GM21825 (cell line): ENCODE data around the gene RAB3C.

ENCODE experiments used
- ATAC-seq: cut with Tn5 transposase; IDR thresholded peaks from one replicate; pipeline ENCODE4 v1.9.1; 2021; ENCODE audit warnings: mild to moderate bottlenecking, moderate library complexity; ENCODE audit not compliant: unreplicated experiment

Gene RAB3C

DNA sequence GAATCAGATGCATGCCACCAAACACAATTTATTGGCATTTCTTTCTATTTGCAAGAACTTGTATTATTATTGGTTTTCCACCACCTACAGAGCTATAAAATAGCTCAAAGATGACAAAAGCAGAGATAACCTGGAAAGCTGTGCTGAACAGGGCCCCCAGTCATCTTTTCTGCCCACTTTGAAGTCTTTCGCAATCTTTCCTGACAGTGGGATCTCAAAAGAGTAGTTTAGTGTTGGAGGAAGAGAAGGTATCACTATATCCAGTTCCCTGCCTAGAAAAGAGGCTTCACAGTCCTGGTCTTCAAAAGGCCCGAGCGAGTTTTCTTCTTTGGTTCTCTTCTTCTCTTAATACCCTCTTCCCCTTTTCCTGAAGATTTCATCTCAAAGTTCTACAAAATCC is 231.0 kb downstream of the RAB3C start:
- ATAC-seq: no peak

DNA sequence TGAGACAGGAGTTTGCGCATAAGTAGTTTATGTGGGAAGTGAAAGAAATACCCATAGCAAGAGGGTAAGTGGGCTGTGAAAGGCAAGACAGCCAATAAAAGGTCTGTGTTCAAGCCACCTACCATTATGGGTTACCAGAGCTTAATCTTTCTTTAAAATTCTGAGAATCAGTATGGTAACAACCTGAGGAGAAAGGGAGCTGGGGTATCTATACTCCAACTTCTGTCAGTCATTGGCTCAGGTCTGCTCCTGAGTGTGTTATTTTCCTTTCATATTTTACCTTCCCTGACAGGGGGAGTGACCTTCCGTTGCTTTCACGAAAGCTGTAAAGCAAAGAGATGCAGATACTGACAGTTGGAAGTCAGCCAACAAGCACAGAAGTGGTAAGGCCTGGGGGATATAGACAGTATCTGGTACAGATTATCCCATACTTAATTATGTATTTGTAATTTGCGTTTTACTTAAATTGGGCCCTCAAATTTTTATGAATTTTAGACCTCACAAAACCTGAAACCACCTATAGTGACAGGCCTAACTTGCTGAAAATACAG is 233.4 kb downstream of the RAB3C start:
- no peak for ATAC-seq

DNA sequence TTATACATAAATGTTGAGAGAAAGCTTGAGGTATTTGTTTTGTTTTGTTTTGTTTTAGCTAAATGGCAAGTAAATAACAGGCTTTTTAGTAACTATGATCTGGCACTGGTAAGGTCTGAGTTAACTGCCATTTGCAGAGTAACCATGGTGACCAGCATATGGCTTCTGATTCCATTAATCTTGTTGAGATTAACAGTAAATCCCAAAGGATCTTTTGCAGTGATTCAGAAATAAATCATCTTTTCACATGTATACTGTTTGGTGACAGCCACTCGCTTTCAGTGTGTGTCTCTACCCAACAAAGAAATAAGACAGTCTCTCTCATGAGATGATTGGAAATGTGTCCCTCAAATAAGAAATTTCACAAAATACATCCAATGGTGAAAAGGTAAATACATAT is 235.6 kb downstream of the RAB3C start:
- no peak for ATAC-seq

DNA sequence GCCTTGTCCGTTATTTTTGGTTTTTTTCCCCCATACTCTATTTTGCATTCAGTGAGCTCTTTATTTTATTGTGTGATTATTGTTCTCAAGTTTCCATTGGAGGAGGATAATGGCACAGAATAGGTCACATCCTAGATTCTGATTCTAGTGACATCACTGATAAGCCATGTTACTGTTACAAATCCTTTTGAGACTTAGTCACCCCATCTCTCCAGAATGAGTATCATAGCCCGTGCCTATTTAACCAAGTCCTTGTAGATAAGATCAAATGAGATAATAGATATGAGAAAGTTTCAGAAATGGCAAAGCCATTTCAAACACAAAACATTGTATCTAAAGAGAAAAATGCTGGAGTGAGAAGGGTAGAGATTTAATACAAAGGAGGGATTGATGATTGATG is 242.6 kb downstream of the RAB3C start:
- ATAC-seq: no peak

DNA sequence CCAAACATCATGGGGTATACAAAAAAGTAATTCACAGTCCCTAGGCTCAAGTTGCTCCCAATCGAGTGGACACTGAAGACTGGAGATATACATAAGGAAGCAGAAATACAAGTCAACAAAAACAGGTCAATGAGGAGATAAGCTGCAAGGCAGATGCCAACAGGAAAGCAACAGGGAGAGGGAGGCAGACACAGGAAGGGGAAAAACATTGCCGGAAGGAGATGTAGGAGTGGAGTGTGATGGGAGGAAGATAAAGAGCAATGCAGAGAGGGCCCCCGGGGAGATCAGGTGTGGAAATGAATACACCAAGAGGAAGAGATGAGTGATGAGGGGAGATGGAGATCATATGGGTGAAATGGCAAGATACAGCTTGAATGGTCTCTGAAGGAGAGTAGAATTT is 243.0 kb downstream of the RAB3C start:
- no peak for ATAC-seq

DNA sequence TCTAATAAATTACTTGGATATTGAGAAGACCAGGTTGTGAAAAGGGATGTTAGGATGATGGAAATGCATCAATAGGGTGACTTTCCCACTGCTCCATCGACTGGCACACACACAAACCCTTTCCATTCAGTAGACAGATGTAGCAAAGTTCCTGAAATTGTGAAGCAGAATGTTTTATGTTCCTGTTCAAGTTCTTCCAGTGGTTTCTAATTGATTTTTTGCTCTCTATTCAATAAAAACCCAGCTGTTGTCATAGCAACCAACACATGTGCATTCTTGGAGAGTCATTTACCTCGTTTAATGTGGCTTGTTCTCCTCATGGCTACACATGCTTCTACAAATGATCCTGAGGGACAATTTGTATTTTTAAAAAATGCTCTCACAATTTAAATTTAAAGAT is 244.6 kb downstream of the RAB3C start:
- no peak for ATAC-seq

DNA sequence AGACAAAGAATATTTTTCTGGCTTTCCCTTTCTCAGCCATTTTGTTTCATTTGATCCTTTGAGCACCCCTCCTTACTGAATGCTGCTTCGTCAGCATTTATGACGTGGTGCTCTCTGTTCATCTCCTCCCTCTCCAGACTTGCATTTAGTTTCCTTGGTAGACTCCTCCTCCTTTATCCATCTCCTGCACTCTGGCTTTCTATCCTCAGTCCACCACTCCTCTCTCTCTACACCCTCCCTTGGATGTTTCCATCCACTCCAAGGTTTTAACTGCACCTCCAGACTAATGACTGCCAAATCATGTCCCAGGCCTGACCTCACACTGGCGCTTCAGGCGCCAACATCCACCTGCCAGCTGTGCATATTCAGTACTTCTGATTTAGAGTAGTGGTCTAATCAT is 245.4 kb downstream of the RAB3C start:
- ATAC-seq: no peak

DNA sequence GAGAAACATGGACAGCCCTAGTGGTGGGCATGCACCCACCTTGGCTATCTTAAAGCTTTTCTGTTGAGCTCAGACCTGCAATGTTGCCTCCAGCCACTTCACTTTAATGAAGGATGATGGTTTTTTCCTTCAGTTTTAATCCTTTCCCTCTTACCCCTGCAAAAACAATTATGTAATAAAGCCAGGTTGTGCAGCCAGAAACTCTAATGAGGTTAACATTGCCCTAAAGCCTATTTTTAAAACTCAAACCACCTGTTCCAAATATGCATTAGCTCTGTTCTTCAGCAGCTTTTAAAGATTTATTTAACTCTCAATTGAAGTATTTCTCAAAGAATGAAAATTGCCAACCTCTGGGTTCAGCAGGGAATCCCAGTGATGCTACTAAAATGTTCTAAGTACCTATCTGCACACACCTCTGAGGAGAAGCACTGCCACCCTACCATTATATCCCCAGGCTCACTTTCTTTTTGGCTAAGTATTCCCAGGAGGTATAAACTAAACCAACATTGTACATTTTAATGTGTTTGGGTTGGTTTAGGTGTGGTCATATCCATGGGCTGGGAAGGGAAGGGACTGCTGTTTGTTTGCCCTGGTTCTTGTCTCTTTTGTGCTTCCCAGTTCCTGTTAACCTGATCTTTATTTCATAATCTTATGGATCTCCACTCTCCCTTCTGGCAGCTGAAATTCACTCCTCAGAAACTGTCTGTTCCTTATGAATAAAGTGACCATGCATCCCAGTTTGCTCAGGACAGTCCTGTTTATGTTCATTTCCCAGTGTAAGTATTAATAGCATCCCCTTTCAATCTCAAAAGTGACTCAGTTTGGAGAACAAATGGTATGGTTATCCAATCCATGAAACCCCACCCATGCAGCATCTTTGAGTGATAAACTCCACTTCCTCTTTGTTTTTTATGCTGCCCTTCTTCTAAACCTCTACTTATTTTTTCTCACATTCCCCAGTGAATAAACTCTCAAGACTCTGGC is 251.7 kb downstream of the RAB3C start:
- no peak for ATAC-seq

DNA sequence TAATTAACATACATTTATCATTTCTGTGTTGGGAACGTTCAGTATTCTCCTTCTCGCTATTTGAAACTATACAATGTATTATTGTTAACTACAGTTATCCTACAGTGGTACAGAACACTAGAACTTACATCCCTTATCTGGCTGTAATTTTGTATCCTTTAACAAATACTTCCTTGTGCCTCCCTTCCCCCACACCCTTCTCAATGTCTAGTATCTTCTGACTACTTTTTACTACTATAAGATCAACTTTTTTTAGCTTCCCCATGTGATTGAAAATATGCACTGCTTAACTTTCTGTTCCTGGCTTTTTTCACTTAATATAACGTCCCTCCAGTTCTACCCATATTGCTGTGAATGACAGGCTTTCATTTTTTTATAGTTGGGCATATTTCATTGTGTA is 253.5 kb downstream of the RAB3C start:
- no peak for ATAC-seq

DNA sequence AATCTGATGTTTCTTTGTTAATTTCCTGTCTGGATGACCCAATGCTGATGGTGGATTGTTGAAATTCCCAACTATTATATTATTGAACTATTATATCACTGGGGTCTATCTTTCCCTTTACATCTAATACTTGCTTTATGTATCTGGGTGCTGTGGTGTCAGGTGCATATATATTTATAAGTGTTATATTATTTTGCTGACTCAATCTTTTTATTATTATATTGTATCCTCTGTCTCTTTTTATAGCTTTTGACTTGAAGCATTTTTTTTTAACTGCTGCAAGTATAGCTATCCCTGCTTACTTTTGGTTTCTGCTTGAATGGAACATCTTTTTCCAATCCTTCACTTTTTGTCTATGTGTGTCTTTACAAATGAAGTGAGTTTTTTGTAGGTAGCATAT is 255.9 kb downstream of the RAB3C start:
- ATAC-seq: no peak

DNA sequence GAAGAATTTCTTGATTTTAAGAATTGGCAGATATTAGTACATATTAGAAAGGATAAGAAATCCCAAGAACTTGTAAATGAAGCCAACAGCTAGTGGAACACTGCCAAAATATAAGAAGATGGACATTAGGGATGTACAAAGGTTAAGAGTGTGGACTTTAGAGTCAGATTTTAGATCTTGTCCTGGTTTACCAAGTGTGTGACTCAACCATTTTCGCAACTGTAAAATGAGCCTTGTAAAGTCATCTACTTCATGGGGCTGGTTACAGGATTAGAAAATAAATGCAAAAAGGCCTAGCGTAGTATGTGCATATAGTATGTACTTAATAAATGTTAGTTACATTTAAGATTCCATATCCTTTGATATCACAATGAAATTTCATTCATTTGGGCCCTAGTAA is 260.0 kb downstream of the RAB3C start:
- no peak for ATAC-seq

DNA sequence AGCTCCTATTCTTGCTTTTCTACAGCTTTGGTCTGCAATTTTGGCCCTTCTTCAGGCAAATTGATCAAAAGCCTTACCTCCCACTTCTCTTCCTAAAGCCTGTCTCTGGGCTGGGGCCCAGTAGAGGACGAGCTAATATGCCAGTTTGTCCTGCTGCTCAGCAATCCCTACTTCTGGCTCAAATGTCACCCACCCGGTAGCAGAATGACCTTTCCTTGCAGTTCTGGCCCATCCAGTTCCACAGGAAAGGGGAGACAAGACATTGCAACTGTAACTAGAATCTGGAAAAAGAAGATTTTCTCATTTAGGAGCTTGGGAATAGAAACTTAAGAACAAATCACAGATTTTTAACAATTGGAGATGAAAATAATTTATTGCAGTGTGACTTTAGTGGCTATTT is 261.5 kb downstream of the RAB3C start:
- no peak for ATAC-seq

DNA sequence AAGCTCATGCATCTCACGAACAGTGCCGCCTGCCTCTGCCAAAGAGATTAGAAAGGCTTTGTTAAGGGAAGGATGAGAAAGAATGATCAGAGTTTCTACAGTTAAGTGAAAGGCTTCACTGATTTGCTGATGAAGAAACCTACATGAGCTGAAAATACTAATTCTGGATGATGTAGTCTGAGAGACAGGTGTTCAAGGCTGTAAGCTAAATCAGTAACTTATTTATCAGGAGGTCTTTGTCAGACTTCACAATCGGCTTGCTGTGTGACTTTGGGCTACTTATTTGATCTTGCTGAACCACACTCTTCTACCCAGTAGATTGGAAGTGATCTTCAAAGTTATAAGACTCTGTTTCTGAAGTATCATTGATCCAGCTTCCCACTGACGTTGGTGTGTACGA is 264.2 kb downstream of the RAB3C start:
- no peak for ATAC-seq

DNA sequence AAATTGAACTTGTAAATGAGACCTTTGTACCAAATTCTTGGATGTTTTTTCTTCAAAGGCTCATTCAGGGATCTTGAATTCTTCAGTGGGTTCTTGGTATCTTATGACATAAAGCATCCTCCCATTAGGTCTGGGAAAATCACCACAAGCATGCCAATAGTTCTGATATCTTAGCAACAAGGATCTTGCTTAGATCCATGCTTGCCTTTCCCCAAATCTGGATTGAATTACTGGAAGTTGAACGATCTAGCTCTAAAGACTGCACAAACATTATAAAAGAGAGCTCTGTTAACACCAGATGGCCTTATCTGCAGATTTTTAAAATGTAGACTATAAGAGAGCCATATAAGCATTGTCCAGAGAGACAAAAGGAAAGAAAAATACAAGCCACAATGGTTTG is 266.3 kb downstream of the RAB3C start:
- no peak for ATAC-seq

DNA sequence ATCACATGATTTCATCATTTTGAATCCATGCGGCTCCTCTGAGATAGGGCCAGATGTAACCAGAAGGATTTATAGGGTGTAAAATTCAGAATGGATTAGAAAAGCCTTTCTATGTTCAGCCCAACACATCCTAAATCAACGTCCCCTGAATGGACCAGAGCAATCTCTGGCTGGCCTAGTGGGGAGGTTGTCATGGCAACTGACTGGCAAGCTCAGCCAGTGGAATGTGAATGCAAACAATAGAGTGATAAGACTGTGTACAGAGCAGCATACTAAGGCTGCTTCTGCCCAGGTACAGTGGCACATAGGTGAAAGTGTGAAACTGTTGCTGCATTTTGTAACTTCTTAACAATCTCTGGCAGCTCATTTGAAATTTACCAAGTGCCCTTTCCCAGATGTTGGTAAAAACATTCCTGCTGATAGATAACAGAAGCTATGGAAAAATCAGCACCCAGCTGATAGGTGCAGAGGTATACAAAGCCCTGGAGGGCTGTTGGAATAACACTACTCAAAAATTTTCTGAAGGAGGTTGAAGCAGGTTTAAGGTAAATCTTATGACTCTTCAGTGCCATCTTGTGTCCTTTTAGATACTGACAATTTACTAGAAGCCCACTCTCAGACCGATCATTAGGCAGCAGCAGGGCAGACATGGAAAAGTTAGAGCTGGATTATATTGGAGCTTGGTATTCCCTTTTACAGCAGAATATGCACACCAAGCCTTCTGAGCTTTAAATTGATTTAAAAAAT is 267.2 kb downstream of the RAB3C start:
- ATAC-seq: no peak

DNA sequence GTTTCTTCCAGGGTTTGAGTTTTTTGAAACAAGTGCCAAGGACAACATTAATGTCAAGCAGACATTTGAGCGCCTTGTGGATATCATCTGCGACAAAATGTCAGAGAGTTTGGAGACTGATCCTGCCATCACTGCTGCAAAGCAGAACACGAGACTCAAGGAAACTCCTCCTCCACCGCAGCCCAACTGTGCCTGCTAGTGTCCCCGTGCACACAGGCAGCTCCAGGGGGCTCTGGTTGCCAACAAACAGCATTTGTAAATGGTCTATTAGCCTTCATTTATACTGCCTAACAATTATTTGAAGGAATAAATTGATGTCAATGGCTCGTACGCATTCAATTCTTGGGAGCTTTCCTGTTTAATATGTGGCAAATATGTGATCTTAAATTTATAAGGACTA is 268.3 kb downstream of the RAB3C start:
- ATAC-seq: no peak

DNA sequence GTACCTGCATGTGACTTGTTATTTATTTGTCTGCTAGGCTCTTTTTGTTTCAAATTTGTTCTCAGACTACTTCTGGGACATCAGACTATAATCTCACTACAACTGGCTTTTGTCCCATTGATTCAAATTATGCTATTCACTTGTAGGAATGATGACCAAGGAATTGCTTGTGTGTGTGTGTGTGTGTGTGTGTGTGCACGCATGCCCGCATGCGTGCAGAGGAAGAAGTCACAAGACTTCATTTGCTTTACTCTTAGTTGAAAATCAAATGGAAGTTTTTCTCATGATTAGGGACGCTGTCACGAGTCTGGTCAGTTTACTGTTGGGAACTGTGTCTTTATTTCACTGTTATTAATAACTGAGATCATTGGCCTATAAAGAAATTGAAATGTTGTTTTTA is 268.7 kb downstream of the RAB3C start:
- ATAC-seq: no peak

DNA sequence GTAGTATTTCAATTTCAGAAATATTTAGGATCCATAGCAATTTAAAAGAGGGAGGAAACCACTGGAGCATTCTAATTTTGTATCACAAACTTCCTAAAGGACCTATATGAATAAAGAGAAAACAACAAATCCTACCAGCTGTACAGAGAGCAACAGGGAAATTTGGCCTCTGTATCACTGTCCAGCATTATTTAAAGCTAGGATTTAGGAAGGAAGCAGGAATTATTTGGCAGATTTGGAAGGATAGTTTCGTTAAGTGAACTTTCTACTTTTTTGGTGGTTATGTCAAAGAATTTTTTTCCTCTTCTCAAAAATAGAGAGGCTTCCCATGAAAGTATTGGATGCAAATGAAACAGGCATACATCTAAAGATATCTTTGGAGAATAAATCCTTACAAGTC is 269.7 kb downstream of the RAB3C start:
- no peak for ATAC-seq

DNA sequence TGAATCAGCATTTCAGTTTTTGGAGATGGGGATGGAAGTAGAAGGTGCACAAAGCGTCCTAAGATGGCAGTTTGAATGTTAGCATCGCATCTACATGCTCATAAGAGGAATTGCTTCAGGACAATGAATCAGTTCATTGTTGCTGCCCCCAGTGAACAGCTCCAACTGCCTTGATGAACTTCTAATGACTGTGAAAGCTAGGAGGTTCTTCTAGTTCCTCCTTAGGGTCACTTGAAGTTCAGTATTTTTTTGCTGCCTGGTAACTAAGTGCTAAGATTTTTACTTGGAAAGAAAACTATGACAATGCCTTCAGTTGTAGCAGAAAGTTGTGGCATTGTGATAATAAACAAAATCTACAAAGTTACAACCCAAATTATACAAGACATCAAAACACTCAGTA is 271.6 kb downstream of the RAB3C start:
- ATAC-seq: no peak

DNA sequence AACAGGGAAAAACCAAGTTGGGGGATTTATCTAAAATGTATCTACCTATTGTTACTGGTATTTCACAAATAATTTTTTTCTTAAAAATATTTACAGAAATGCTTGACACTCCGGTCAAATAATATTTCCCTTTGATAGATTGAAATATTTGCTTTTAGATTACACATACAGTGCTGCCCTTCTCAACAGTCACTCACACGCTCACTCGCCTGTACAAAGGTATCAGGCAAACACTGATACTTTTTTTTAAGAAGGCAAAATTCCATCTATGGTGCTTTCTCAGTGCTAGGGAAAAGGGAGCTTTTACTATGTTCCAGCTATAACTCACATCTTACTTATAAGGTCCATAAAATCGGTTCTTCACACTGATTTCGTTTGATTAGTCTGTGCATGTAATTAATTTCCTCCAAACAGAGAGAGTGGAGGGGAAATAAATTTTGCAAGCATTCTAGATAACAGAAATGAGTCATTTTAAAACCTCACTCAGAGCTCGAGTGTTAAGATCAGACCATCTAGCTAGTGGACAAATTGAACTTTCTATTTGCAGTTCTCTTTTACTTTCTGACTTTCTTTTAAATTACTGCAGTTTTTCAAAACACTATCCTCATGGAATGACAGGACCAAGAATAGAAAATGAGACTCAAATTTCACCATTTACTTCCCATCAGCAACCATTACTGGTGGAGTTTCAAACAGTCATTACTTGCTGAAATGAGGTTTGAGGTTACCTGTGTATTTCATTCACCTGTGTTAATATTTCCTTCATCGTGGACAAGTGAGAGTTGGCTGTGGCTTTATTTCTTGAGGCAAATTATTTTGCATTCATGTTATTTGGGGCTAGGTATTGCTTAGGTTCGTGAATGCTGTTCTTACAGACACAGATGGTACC is 273.2 kb downstream of the RAB3C start:
- ATAC-seq: no peak

DNA sequence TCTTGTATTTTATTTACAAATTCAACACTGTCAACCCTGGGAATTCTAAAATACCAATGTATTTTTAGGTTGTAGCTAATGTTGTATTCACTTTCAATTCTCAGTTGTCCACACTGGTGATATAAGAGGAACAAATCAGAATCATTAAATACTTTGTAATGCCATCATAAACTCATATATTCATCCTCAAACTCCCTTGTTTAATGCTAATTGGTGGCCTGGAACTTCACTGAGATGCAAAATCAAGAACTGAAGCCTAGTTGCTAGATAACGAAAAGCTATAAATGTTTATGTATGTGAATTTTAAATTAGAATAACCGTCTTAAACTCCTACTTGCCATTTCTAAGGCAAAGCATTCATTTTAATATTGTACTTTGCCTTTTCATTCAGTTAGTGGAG is 274.7 kb downstream of the RAB3C start:
- no peak for ATAC-seq
